Endodermal cell (in vitro differentiated cells): ENCODE measurements around the gene ROS1. TPM values are rescaled to one million over a fixed set of nuclear protein-coding genes. Genes with fewer than 3 reads are reported as not detected.

Source experiments
- DNase-seq: peaks from one replicate; pipeline ENCODE4 v3.0.0-alpha.2; 2017
- H3K27ac ChIP-seq: 2 replicates; pipeline ENCODE4 v1.5.1; 2013; ENCODE audit warnings: mild to moderate bottlenecking, low read depth, low read length, moderate library complexity
- H3K27me3 ChIP-seq: 2 replicates; pipeline ENCODE4 v1.6.1; 2013; ENCODE audit warnings: mild to moderate bottlenecking, low read length, moderate library complexity; ENCODE audit not compliant: insufficient read depth, control insufficient read depth, poor library complexity, severe bottlenecking
- H3K36me3 ChIP-seq: 2 replicates; pipeline ENCODE4 v1.7.0; 2013; ENCODE audit warnings: mild to moderate bottlenecking, low read length, moderate library complexity; ENCODE audit not compliant: control insufficient read depth, insufficient read depth
- H3K4me1 ChIP-seq: one replicate; pipeline ENCODE4 v1.7.0; 2013; ENCODE audit warnings: low read length; ENCODE audit not compliant: control insufficient read depth, insufficient read depth
- H3K4me3 ChIP-seq: 2 replicates; pipeline ENCODE4 v1.5.1; 2013; ENCODE audit warnings: mild to moderate bottlenecking, low read length, moderate library complexity
- H3K9ac ChIP-seq: 2 replicates; pipeline ENCODE4 v1.6.1; 2013; ENCODE audit warnings: mild to moderate bottlenecking, low read length, moderate library complexity; ENCODE audit not compliant: poor library complexity, severe bottlenecking; ENCODE audit errors: extremely low read depth
- H3K9me3 ChIP-seq: 2 replicates; pipeline ENCODE4 v1.6.1; 2013; ENCODE audit warnings: mild to moderate bottlenecking, low read length, moderate library complexity; ENCODE audit not compliant: control insufficient read depth
- H3K27ac Mint-ChIP-seq: 2 replicates; pipeline ENCODE4 v1.8.0; 2020; ENCODE audit warnings: mixed read lengths
- H3K27me3 Mint-ChIP-seq: 2 replicates; pipeline ENCODE4 v1.8.0; 2021; ENCODE audit warnings: mild to moderate bottlenecking, mixed read lengths; ENCODE audit not compliant: insufficient read depth
- H3K36me3 Mint-ChIP-seq: 2 replicates; pipeline ENCODE4 v1.8.0; 2020; ENCODE audit warnings: low read depth, mixed read lengths
- H3K4me1 Mint-ChIP-seq: 2 replicates; pipeline ENCODE4 v1.8.0; 2020; ENCODE audit warnings: mixed read lengths
- H3K4me3 Mint-ChIP-seq: 2 replicates; pipeline ENCODE4 v1.8.0; 2020; ENCODE audit warnings: mild to moderate bottlenecking, moderate library complexity, mixed read lengths
- H3K9me3 Mint-ChIP-seq: 2 replicates; pipeline ENCODE4 v1.8.0; 2020; ENCODE audit warnings: mild to moderate bottlenecking, mixed read lengths
- CTCF ChIP-seq: fragments of 200-600 bp; sonication (generic); conservative IDR thresholded peaks from 2 replicates; pipeline ENCODE4 v1.5.0; 2021; ENCODE audit warnings: antibody characterized with exemption, mild to moderate bottlenecking
- WGBS, 2 experiments: methylation state at CpG; one replicate each; pipeline versions ENCODE4 v1.1.5 to v1.1.7; 2013; ENCODE audit warnings: missing lambda C conversion rate in 2 of 2, mixed read lengths in 1 of 2; ENCODE audit not compliant: insufficient coverage in 1 of 2, insufficient read length in 1 of 2; 5-methylcytosine and 5-hydroxymethylcytosine counted together
- total RNA-seq, 2 donors: library from RNA; stranded (reverse); fragmentation: NEBNext Ultra II Directional in 1 of 2; extraction: Animal tissue kit (Norgen Biotek cat#: 25700) in 1 of 2; gene quantifications; 2 replicates in 1 of 2; 3 replicates in 1 of 2; pipeline ENCODE4 v1.2.1, GENCODE V29; 2021

Gene ROS1
- total RNA-seq, 2 donors from 2014 or later, result not detected

GRCh38 chr6:117329926-117330325 lies 95.8 kb downstream of the ROS1 start:
- no peaks in the 10 kb centered on the region for H3K9me3 ChIP-seq
- no peak for DNase-seq
- Mint-ChIP-seq H3K27ac (no peak overlapping the region), H3K9me3 (no peaks in the 10 kb centered on the region), H3K4me3 (no peak overlapping the region), H3K27me3 (no peaks in the 10 kb centered on the region), H3K4me1 (no peaks in the 10 kb centered on the region), H3K36me3 (no peaks in the 10 kb centered on the region)
- no peak overlapping the region for H3K27ac ChIP-seq
- no peak overlapping the region for H3K9ac ChIP-seq
- no peaks in the 10 kb centered on the region for H3K36me3 ChIP-seq
- no peaks in the 10 kb centered on the region for H3K4me1 ChIP-seq
- H3K27me3 ChIP-seq, result no peaks in the 10 kb centered on the region
- WGBS, 2 experiments, result 91% methylated on average over 7 of the region's 7 CpGs; no CpG with 5 or more reads in 1 of the 2 experiments
- H3K4me3 ChIP-seq, result no peak overlapping the region
- TF ChIP-seq CTCF, result no peak

- no peaks in the 10 kb centered on the region for H3K36me3 Mint-ChIP-seq
Observed at GRCh38 chr6:117328500-117328899, 97.2 kb downstream of the ROS1 start.

GRCh38 chr6:117328005-117328389 lies 97.7 kb downstream of the ROS1 start:
- Histone ChIP-seq H3K4me1 (no peaks in the 10 kb centered on the region), H3K27ac (no peak overlapping the region), H3K9me3 (no peaks in the 10 kb centered on the region), H3K9ac (no peak overlapping the region), H3K36me3 (no peaks in the 10 kb centered on the region), H3K4me3 (no peak overlapping the region), H3K27me3 (no peaks in the 10 kb centered on the region)
- H3K9me3 Mint-ChIP-seq, result no peaks in the 10 kb centered on the region
- H3K4me3 Mint-ChIP-seq, result no peak overlapping the region
- DNase-seq, result no peak
- H3K27ac Mint-ChIP-seq, result no peak overlapping the region
- H3K36me3 Mint-ChIP-seq, result no peaks in the 10 kb centered on the region
- no peaks in the 10 kb centered on the region for H3K4me1 Mint-ChIP-seq
- TF ChIP-seq CTCF, result no peak
- H3K27me3 Mint-ChIP-seq, result no peaks in the 10 kb centered on the region

More at GRCh38 chr6:117328500-117328899, 97.2 kb downstream of the ROS1 start:
- Mint-ChIP-seq H3K27me3 (no peaks in the 10 kb centered on the region), H3K27ac (no peak overlapping the region), H3K9me3 (no peaks in the 10 kb centered on the region), H3K4me3 (no peak overlapping the region), H3K4me1 (no peaks in the 10 kb centered on the region)
- no peak overlapping the region for H3K27ac ChIP-seq
- no peaks in the 10 kb centered on the region for H3K27me3 ChIP-seq
- H3K36me3 ChIP-seq, result no peaks in the 10 kb centered on the region
- WGBS, 2 experiments, result 94% methylated on average over 4 of the region's 4 CpGs
- no peak overlapping the region for H3K9ac ChIP-seq
- no peaks in the 10 kb centered on the region for H3K9me3 ChIP-seq
- TF ChIP-seq CTCF, result no peak
- no peak overlapping the region for H3K4me3 ChIP-seq
- H3K4me1 ChIP-seq, result no peaks in the 10 kb centered on the region
- DNase-seq, result no peak
